Measurements from ENCODE around the gene UHMK1.
"Not testable (repeated sequence)": the region's sequence is repeated elsewhere in the genome, so short reads cannot be mapped to it uniquely, and the experiment has no call there.

UHMK1 gene

GRCh38 chr1:162568802-162569201, 71.2 kb downstream of the UHMK1 start:
- DNase-seq: no peak

GRCh38 chr1:162570718-162571117, 73.1 kb downstream of the UHMK1 start:
- DNase-seq: no peak

GRCh38 chr1:162571121-162571520, 73.5 kb downstream of the UHMK1 start:
- not testable (repeated sequence) for DNase-seq

- no peak for DNase-seq
Measured at GRCh38 chr1:162571696-162572095, 74.1 kb downstream of the UHMK1 start.

- DNase-seq: no peak
Measured at GRCh38 chr1:162573136-162573535, 75.5 kb downstream of the UHMK1 start.

- DNase-seq: no peak
Measured at GRCh38 chr1:162578071-162578700, 80.6 kb downstream of the UHMK1 start.

GRCh38 chr1:162578936-162579335, 81.3 kb downstream of the UHMK1 start:
- DNase-seq: no peak

Measured in CD4-positive, alpha-beta T cell treated with Interleukin-10 for 1 hour (primary cell).